Measurements from ENCODE around the gene ABCC5.

GRCh38 chr3:184011937-184012889 is 5.5 kb downstream of the ABCC5 start:
- TF ChIP-seq, protein P1, sequence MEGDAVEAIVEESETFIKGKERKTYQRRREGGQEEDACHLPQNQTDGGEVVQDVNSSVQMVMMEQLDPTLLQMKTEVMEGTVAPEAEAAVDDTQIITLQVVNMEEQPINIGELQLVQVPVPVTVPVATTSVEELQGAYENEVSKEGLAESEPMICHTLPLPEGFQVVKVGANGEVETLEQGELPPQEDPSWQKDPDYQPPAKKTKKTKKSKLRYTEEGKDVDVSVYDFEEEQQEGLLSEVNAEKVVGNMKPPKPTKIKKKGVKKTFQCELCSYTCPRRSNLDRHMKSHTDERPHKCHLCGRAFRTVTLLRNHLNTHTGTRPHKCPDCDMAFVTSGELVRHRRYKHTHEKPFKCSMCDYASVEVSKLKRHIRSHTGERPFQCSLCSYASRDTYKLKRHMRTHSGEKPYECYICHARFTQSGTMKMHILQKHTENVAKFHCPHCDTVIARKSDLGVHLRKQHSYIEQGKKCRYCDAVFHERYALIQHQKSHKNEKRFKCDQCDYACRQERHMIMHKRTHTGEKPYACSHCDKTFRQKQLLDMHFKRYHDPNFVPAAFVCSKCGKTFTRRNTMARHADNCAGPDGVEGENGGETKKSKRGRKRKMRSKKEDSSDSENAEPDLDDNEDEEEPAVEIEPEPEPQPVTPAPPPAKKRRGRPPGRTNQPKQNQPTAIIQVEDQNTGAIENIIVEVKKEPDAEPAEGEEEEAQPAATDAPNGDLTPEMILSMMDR (IDR thresholded peaks at IDR 0.05) = no peak
- TF ChIP-seq POLR2AphosphoS5 (IDR thresholded peaks at IDR 0.05; ENCODE audit: low read depth, low read length) = no peak
- no peak for TF ChIP-seq REST (IDR thresholded peaks at IDR 0.05; ENCODE audit: insufficient read depth in 1 of 2, low read depth in 2 of 2, low read length in 1 of 2)
- TF ChIP-seq TCF7L2 (IDR thresholded peaks at IDR 0.05; ENCODE audit: low read depth, low read length) = no peak
- no peak for TF ChIP-seq SIN3A (IDR thresholded peaks at IDR 0.05; ENCODE audit: borderline replicate concordance, insufficient read depth, low read depth, low read length)
